Mesodermal cell (in vitro differentiated cells): ENCODE results near the gene MED31.
A peak's percentile ranks its signal among the peaks of the same experiment; 100 is the strongest.
"Not testable (repeated sequence)": the region's sequence is repeated elsewhere in the genome, so short reads cannot be mapped to it uniquely, and the experiment has no call there.

Source experiments
- H3K27ac ChIP-seq: 2 replicates; pipeline ENCODE4 v1.7.0; 2013; ENCODE audit warnings: mild to moderate bottlenecking, low read depth, low read length, moderate library complexity; ENCODE audit not compliant: severe bottlenecking
- H3K36me3 ChIP-seq: 2 replicates; pipeline ENCODE4 v1.7.1; 2013; ENCODE audit warnings: mild to moderate bottlenecking, low read length, moderate library complexity; ENCODE audit not compliant: control insufficient read depth, insufficient read depth
- H3K4me1 ChIP-seq: one replicate; pipeline ENCODE4 v1.7.1; 2013; ENCODE audit warnings: mild to moderate bottlenecking, low read length; ENCODE audit not compliant: insufficient read depth, control insufficient read depth, poor library complexity, severe bottlenecking
- H3K4me3 ChIP-seq: 2 replicates; pipeline ENCODE4 v1.7.0; 2013; ENCODE audit warnings: low read length, control low read depth, mild to moderate bottlenecking; ENCODE audit not compliant: insufficient read depth, poor library complexity, severe bottlenecking; ENCODE audit errors: extremely low read depth
- H3K9me3 ChIP-seq: 2 replicates; pipeline ENCODE4 v1.7.1; 2013; ENCODE audit warnings: mild to moderate bottlenecking, low read length, moderate library complexity; ENCODE audit not compliant: control insufficient read depth
- WGBS, 2 experiments: methylation state at CpG; one replicate each; pipeline ENCODE4 v1.1.5; 2013; ENCODE audit warnings: missing lambda C conversion rate in 2 of 2; ENCODE audit not compliant: insufficient coverage in 2 of 2; 5-methylcytosine and 5-hydroxymethylcytosine counted together

MED31 gene

DNA sequence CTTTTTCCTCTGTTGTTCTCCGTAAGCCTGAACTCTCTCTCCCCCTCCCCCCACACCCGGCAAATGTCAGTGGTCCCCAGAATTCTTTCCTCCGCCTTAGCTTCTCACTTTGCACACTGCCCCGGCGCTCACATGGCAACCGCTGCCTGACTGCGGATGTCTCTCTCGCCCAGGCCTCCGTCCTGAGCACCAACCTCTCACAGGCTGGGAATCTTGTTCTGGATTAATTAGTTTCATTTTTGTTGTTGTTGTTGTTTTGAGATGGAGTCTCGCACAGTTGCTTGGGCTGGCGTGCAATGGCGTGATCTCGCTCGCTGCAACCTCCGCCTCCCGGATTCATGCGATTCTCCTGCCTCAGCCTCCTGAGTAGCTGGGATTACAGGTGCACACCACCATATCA lies 16.8 kb upstream of the MED31 start:
- H3K27ac ChIP-seq = no peak overlapping the region
- no peaks in the 10 kb centered on the region for H3K9me3 ChIP-seq
- no peaks in the 10 kb centered on the region for H3K36me3 ChIP-seq
- H3K4me1 ChIP-seq = no peaks in the 10 kb centered on the region
- H3K4me3 ChIP-seq = no peak overlapping the region
- WGBS, 2 experiments = 85 to 88% methylated on average over 14 to 17 of the region's 17 CpGs

DNA sequence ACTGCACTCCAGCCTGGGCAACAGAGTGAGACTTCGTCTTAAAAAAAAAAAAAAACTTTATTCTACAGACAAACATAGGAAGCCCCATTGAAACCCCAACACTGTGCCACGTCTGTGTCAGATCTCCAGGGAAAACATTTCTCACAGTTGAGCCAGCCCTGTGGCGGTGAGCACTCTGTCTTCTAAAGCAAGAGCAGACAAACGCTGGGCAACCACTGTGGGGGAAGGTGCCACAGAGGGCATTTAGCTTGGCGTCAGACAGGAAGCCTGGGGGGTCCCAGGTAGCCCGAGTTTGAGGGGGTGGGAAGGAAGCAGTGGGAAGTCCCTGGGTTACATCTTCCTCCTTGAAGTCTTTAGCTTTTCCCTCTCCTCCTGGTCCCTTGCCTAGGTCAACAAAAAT lies 16.1 kb upstream of the MED31 start:
- Histone ChIP-seq H3K4me1 (no peaks in the 10 kb centered on the region), H3K9me3 (no peaks in the 10 kb centered on the region), H3K27ac (no peak overlapping the region), H3K36me3 (no peaks in the 10 kb centered on the region), H3K4me3 (no peak overlapping the region)
- WGBS, 2 experiments = 63 to 79% methylated on average over 5 of the region's 6 CpGs

DNA sequence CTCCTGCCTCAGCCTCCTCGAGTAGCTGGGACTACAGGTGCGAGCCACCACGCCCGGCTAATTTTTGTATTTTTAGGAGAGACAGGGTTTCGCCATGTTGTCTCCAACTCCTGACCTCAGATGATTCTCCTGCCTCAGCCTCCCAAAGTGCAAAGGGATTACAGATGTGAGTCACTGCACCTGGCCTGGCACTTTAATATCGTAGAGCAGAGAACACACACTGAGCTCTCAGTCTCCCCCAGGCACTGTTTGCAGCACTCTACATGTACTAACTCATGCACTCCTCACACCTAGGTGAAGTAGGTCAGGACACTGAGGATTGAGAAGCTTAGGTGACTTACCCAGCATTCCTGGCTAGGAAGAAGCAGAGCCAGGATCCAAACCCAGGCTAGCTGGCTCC lies 15.2 kb upstream of the MED31 start:
- H3K9me3 ChIP-seq = no peaks in the 10 kb centered on the region
- no peak overlapping the region for H3K27ac ChIP-seq
- 92 to 96% methylated on average over 2 to 3 of the region's 6 CpGs for WGBS, 2 experiments
- H3K36me3 ChIP-seq = no peaks in the 10 kb centered on the region
- no peaks in the 10 kb centered on the region for H3K4me1 ChIP-seq
- H3K4me3 ChIP-seq = no peak overlapping the region

DNA sequence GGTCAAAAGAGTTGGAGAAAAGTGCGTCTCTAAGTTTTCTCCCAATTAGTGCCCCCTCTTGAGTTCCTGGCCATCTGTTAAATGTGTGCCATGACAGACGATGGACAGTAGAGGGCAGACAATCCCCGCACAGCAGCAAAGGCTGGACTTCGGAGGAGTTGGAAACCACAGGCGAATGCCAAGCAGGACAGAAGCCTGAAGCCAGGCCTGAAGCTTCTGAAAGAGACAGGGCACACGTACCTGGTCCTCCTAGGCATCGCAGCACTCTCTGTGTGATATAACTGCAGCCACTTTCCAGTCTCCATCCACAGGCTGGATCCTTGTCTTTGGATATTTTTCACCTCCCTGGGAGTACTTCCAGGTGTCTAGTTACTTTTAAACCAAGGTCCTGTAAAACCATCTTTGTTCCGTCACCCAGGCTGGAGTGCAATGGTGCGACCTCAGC lies 14.7 kb upstream of the MED31 start:
- H3K4me3 ChIP-seq = no peak overlapping the region
- no peaks in the 10 kb centered on the region for H3K9me3 ChIP-seq
- 24 to 27% methylated on average over 9 of the region's 9 CpGs for WGBS, 2 experiments
- H3K27ac ChIP-seq = no peak overlapping the region
- H3K4me1 ChIP-seq = no peaks in the 10 kb centered on the region
- no peaks in the 10 kb centered on the region for H3K36me3 ChIP-seq

DNA sequence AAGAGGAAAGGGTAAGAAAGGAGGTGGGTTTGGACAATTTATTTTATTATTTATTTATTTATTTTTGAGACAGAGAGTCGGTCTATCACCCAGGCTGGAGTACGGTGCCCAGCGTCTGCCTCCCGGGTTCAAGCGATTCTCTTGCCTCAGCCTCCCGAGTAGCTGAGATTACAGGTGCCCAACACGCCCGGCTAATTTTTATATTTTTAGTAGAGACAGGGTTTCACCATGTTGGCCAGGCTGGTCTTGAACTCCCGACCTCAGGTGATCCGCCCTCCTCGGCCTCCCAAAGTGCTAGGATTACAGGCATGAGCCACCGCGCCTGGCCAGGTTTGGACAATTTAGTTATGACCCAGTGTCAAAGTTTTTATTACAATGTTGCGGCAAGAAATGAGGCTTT lies 11.8 kb upstream of the MED31 start:
- 86 to 93% methylated on average over 11 to 14 of the region's 14 CpGs for WGBS, 2 experiments
- H3K27ac ChIP-seq, H3K4me1 ChIP-seq, H3K9me3 ChIP-seq, H3K4me3 ChIP-seq, H3K36me3 ChIP-seq: not testable (repeated sequence)

DNA sequence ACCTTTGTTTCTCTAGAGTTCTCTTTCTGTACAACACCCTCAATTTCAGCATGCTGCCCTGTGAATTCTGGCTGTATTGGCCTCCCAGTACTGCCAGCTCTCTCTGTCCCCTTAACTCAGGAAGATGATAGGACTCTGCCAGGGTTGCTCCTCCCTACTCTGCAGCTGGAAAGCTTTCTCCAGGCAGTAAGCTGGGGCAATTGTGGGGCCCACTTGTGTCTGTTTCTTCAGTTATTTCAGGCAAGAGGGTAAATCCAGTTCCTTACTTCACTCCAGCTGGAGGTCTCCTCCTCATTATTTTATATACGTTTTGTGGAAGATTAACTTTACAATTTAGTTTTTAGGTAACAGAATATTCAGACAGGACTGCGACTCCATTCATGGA lies 10.1 kb upstream of the MED31 start:
- Histone ChIP-seq H3K27ac (no peak overlapping the region), H3K9me3 (no peaks in the 10 kb centered on the region), H3K4me1 (no peaks in the 10 kb centered on the region), H3K4me3 (no peak overlapping the region), H3K36me3 (no peaks in the 10 kb centered on the region)
- WGBS, 2 experiments = no CpG with 5 or more reads among the region's 2 CpGs

DNA sequence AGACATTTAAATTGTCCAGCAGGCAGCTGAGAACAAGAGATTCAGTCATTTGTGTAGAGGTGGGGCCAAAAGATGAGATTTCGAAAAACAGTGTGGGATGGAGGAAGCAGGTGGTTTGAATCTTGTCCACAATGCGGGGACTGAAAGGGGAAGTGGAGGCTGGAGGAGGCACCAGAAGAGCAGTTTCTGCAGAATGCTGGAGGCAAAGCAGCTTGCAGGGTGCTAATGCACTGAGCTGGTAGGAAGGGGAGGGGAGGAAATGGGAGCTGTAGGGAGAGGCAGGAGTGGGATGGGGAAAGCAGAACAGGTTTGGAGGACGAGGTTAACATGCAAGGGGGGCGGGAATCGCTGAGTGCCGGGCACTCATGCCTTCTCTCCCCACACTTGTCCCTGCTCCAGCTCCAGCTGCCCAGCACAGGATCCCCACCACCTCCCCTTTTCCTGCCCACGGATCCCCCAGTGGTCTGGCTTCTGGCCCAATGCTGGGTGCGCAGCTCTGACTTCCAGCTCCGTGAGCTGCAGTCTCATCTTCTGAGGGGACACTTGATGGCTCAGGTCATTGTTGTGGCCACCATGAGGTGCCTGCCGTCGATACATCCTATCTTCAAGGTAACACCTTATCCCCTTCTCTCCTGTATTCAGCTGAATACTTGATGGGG lies 9.5 kb upstream of the MED31 start:
- WGBS, 2 experiments = 76% methylated on average over 10 to 11 of the region's 11 CpGs
- H3K9me3 ChIP-seq = no peaks in the 10 kb centered on the region
- no peak overlapping the region for H3K4me3 ChIP-seq
- H3K4me1 ChIP-seq = no peaks in the 10 kb centered on the region
- H3K36me3 ChIP-seq = no peaks in the 10 kb centered on the region
- no peak overlapping the region for H3K27ac ChIP-seq

DNA sequence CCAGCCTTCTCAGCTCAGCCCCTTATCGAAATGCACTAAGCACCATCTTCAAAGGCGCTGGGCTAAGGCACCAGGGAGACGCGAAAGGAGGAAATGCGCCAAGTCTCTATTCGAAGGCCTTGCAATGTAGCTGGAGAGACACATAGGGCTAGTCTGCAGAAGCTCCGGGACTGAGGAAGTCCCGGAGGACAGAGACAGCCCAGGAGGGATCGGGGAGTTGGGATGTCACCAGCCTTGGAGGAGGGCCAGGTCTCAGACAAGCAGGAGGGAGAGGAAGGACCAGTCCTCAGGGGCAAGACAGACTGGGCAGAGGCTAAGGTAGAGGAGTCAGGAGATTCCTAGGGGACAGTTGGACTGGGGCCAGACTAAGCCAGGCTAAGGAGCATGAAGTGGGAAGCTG lies 8.7 kb upstream of the MED31 start:
- Histone ChIP-seq H3K4me3 (no peak overlapping the region), H3K9me3 (no peaks in the 10 kb centered on the region), H3K4me1 (peaks cover 4% of the 10 kb centered on the region), H3K27ac (no peak overlapping the region), H3K36me3 (no peaks in the 10 kb centered on the region)
- 81 to 90% methylated on average over 8 to 9 of the region's 9 CpGs for WGBS, 2 experiments

DNA sequence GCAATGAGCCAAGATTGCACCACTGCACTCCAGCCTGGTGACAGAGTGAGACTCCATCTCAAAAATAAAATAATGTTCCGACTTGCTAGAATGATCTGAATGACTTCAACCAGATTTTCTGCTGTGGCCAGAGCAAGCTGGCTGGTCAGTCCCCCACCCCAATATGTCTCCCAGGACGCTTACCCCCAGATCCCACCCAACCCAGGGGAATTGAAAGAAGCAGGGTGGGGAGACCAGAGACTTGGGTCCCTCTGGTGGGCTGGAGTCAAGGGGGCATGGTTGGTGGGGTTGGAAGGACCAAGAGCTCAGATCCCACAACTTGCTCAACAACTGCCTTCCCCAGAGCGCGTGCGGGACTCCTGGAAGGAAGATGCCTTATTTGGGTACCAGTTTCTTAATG lies 7.0 kb upstream of the MED31 start:
- H3K27ac ChIP-seq, H3K36me3 ChIP-seq, H3K4me3 ChIP-seq, H3K9me3 ChIP-seq: not testable (repeated sequence)
- peaks cover 12% of the 10 kb centered on the region for H3K4me1 ChIP-seq
- 100% methylated on average over 1 of the region's 5 CpGs; no CpG with 5 or more reads in 1 of the 2 experiments for WGBS, 2 experiments

DNA sequence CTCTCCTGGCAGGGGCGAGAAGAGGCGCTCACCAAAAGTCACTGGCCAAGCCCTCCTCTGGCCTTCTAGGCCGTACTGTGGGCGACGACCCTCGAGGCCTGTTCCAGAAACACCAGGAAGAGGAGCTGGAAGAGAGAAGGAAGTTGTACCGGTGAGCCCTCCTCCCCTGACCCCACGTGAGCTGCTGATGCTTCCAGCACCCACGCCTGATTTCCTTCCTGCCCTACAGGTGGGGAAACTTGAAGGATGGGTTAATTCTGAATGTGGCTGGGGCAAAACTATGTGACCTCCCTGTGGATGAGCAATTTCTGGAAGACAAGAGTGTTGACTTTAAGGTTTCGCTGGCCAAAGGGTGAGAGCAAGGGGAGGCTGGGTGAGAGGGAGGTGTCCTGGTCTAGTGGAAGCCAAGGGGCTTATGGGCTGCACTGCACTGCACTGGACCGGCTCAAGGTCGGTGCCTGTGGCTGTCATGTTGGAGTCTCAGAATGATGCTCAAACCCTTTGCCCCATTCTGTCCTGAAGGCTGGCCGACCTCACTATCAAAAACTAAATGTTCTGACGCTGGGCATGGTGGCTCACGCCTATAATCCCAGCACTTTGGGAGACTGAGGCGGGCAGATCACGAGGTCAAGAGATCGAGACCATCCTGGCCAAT lies 6.4 kb upstream of the MED31 start:
- 84 to 85% methylated on average over 10 to 14 of the region's 18 CpGs for WGBS, 2 experiments
- Histone ChIP-seq H3K27ac (no peak overlapping the region), H3K4me1 (peaks cover 12% of the 10 kb centered on the region), H3K36me3 (no peaks in the 10 kb centered on the region), H3K4me3 (peak overlapping the region; percentile 21), H3K9me3 (no peaks in the 10 kb centered on the region)
